Measurements from ENCODE around the gene DPH2.

The DPH2 gene

DNA sequence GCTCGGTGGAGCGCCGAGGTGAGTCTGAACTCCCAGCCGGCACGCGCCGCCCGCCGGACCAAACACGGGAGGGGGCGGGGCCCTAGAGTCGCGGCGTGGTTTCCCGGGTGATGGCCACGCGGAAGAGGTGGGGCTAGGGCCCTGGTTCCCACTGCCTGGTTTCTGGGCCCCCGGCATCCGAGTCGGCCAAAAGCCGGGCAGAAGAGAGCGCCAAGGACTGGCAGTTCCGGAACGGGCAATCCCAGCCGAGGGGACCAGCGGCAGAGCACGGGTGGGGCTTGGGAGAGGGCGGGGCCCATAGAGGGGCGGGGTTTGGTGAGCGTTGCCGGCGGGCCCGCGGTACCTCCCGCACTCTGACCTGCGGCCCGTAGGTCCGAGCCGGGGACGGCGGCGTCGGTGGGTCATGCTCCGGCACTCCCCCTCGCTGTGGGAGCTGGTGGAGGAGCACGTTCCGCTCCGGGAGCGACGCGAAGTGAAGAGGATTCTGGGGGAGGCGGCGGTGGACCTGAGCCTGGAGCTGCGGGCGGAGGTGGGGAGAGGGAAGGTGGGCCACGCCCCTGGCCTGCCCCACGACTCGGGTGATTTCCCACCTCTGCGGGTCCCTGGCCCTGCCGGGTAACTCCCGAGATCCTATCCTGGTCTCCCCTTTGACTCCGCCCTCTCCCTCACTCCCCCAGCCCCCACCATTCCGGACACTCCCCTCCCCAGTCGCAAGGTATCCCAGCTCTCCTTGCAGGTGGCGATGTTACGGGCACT, 21.8 kb downstream of the DPH2 start, which contains the start of gene CCDC24:
TSS of gene CCDC24 (plus strand) at position 124 of the 756 bp plus-strand sequence. CDS start at position 404, 280 bp downstream.
- no peaks in the 10 kb centered on the region for H3K9me3 ChIP-seq (ENCODE audit: control insufficient read depth, low read length)
- no peak within 1 kb of the TSS for H3K27ac ChIP-seq (ENCODE audit: insufficient read depth, low read depth, low read length, poor library complexity, severe bottlenecking)
- H3K27me3 ChIP-seq (ENCODE audit: control insufficient read depth, insufficient read depth, low read length, poor library complexity, severe bottlenecking): peaks cover 5% of the 10 kb centered on the region
- peak within 1 kb of the TSS; percentile 39 for H3K4me3 ChIP-seq (ENCODE audit: insufficient read depth, low read depth, low read length)
- no peaks in the 10 kb centered on the region for H3K36me3 ChIP-seq (ENCODE audit: control insufficient read depth, insufficient read depth, low read length)
- peaks cover 14% of the 10 kb centered on the region for H3K4me1 ChIP-seq (ENCODE audit: control insufficient read depth, insufficient read depth, low read length)
- 0% methylated on average over 66 of the region's 66 CpGs for WGBS, 2 experiments

DNA sequence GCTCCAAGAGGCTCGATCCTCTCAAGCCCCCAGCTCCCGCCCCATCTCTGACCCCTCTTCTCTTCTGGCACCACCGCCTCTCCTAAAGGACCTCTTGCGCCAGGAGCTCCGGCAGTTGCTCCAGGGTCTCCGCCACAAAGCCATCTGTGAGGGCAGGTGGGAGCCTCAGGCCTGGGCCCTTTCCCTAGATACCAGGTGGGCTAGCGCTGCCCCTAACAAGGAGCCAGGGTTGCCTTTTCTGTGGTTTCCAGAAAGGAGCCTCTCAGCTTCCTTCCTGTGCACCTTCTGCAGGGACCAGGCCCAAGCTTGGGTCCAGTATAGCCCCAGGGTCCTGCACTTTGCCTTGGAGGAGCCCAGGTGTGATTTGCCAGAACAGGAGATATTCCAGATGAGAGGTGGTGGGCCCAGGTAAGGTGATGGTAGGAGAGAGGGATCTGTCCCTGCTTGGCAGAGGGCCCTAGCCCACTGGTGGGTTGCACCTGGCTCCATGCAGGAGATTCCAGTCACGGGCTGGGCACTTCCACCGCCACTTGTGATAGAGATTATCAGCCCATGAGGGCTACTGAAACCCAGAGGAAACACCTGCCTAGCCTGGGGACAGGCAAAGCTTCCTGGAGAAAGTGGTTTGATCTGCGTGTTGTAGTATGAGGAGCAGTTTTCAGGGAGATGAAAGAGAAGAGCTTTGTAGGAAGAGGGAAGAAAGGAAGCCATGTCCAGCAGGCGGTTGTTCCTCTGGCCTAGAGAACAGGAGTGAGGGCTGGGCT, 22.6 kb downstream of the DPH2 start:
- Histone ChIP-seq H3K4me1 (ENCODE audit: control insufficient read depth, insufficient read depth, low read length) (peaks cover 21% of the 10 kb centered on the region), H3K9me3 (ENCODE audit: control insufficient read depth, low read length) (no peaks in the 10 kb centered on the region), H3K4me3 (ENCODE audit: insufficient read depth, low read depth, low read length) (peak overlapping the region; percentile 39), H3K36me3 (ENCODE audit: control insufficient read depth, insufficient read depth, low read length) (no peaks in the 10 kb centered on the region), H3K27ac (ENCODE audit: insufficient read depth, low read depth, low read length, poor library complexity, severe bottlenecking) (no peak overlapping the region), H3K27me3 (ENCODE audit: control insufficient read depth, insufficient read depth, low read length, poor library complexity, severe bottlenecking) (peaks cover 5% of the 10 kb centered on the region)
- 49 to 52% methylated on average over 11 of the region's 11 CpGs for WGBS, 2 experiments

DNA sequence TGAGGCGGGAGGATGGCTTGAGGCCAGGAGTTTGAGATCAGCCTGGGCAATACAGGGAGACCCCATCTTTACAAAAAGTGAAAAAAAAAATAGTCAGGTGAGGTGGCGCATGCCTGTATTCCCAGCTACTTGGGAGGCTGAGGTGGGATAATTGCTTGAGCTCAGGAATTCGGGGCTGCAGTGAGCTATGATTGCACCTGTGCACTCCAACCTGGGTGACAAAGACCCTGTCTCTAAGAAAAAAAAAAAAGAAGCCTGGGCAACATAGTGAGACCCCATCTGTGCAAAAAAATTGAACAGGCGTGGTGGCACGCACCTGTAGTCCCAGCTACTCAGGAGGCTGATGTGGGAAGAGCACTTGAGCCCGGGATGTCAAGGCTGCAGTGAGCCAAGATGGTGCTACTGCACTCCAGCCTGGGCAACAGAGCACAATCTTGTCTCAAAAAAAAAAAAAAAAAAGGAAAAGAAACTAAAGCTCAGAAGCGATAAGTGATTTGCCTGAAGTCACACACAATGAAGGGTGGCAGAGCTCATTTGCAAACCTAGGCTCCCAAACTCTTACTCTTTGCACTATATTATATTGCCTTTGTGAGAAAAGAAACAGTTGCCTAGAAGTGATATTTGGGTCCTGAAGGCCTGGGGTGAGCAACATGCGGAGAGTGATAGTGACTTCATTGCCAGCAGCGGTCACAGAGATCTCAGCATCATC, 23.6 kb downstream of the DPH2 start:
- Histone ChIP-seq H3K9me3 (ENCODE audit: control insufficient read depth, low read length) (no peaks in the 10 kb centered on the region), H3K4me3 (ENCODE audit: insufficient read depth, low read depth, low read length) (no peak overlapping the region), H3K4me1 (ENCODE audit: control insufficient read depth, insufficient read depth, low read length) (peaks cover 22% of the 10 kb centered on the region), H3K36me3 (ENCODE audit: control insufficient read depth, insufficient read depth, low read length) (no peaks in the 10 kb centered on the region), H3K27ac (ENCODE audit: insufficient read depth, low read depth, low read length, poor library complexity, severe bottlenecking) (no peak overlapping the region), H3K27me3 (ENCODE audit: control insufficient read depth, insufficient read depth, low read length, poor library complexity, severe bottlenecking) (peaks cover 5% of the 10 kb centered on the region)
- WGBS, 2 experiments: 93 to 96% methylated on average over 8 to 9 of the region's 9 CpGs

DNA sequence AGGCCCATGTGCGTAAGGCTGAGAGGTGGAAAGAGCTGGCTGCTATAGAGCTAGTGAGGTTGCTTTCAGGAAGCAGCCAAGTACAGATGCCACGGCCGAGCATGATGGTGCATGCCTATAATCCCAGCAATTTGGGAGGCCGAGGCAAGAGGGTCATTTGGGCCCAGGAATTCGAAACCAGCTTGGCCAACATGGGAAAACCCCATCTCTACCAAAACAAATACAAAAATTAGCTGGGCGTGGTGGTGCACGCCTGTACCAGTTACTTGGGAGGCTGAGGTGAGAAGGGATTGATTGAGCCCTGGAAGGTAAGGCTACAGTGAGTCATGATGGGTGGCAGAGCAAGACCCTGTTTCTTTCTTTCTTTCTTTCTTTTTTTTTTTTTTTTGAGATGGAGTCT, 24.3 kb downstream of the DPH2 start:
- Histone ChIP-seq H3K27ac (ENCODE audit: insufficient read depth, low read depth, low read length, poor library complexity, severe bottlenecking) (no peak overlapping the region), H3K27me3 (ENCODE audit: control insufficient read depth, insufficient read depth, low read length, poor library complexity, severe bottlenecking) (peaks cover 5% of the 10 kb centered on the region), H3K9me3 (ENCODE audit: control insufficient read depth, low read length) (no peaks in the 10 kb centered on the region), H3K36me3 (ENCODE audit: control insufficient read depth, insufficient read depth, low read length) (no peaks in the 10 kb centered on the region), H3K4me3 (ENCODE audit: insufficient read depth, low read depth, low read length) (no peak overlapping the region), H3K4me1 (ENCODE audit: control insufficient read depth, insufficient read depth, low read length) (peaks cover 22% of the 10 kb centered on the region)
- WGBS, 2 experiments: 92 to 93% methylated on average over 7 of the region's 7 CpGs

DNA sequence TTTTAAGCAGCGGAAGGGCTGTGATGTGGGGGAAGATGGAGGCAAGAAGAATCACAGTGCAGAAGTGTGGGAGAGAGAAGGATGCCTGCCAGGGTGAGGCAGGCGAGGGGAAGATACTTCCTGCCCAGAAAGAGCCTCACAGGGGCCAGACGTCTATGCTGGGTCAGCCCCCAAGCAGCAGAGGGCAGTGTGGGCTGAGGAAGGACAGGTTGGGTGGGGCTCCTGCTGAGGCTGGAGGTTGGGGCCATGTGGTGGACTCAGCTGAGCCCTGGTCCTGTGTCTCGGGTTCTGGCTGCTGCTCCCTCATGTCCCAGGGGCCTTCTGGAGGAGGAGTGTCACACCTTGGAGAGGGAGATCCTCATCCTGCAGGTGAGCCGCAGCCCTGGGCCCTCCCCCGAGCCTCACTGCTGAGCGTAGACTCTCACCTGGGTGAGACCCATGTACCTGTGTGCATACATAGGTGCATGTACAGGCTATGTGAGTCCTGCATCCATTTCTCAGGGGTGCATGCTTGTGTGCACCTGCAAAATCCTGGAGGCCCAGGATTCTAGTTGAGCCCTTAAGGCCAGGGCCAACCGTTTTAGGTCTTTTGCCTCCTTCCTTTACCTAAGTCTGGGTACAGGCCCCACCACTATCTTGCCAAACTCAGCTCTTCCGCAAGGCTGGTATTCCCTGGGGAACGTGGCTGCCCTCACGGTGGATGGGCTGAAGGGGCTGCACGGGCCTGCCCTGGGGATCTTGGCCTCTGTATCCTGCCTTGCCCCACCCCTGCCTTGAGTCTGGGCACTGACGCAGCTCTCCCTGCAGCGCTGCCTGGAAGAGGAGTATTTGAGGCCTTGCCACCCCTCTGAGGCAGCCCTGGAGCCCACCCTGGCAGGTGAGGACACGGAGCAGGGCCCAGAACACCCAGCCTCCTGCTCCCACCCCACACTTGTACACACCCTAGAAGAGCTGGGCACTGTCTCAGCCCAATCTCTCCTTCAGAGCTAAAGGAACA, 25.3 kb downstream of the DPH2 start:
- H3K36me3 ChIP-seq (ENCODE audit: control insufficient read depth, insufficient read depth, low read length): peaks cover 6% of the 10 kb centered on the region
- H3K27me3 ChIP-seq (ENCODE audit: control insufficient read depth, insufficient read depth, low read length, poor library complexity, severe bottlenecking): peaks cover 5% of the 10 kb centered on the region
- no peaks in the 10 kb centered on the region for H3K9me3 ChIP-seq (ENCODE audit: control insufficient read depth, low read length)
- H3K4me1 ChIP-seq (ENCODE audit: control insufficient read depth, insufficient read depth, low read length): peaks cover 22% of the 10 kb centered on the region
- no peak overlapping the region for H3K4me3 ChIP-seq (ENCODE audit: insufficient read depth, low read depth, low read length)
- peak overlapping the region; percentile 13 for H3K27ac ChIP-seq (ENCODE audit: insufficient read depth, low read depth, low read length, poor library complexity, severe bottlenecking)
- WGBS, 2 experiments: 82 to 84% methylated on average over 15 of the region's 15 CpGs

DNA sequence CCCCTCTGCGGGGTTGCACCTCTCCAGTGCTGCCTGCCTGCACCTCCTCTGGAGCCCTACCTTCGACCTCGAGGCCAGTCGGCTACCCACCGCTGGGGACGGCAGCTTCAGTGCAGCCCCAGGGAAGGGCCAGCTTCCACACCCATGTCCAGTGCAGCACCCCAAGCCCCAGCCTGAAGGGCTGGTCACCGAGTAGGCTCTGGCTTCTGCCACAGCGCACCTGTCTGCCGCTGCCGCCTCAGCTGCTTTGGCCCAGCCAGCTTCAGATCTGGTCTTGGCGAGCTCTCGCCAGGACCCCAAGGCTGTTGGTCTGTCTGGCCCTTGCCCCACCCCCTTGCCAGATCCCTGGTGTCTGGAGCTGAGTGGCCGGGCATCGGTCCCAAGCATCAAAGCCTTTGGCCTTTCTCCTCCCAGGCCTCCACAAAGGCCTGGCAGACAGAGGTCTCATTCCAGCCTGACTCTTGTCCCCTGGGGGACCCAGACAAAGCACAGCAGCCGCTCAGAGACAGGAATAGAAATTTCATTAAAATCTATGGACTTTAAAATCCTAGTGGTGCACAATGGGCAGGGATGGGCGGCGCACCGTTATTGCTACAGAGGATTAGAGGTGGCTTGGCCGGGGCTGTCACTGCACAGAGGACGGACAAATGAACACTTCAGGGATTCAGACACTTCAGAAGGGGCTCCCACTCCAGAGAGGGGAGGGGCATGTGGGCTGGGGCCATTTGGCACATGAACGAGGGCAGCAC, 26.3 kb downstream of the DPH2 start:
- Histone ChIP-seq H3K4me1 (ENCODE audit: control insufficient read depth, insufficient read depth, low read length) (peaks cover 18% of the 10 kb centered on the region), H3K9me3 (ENCODE audit: control insufficient read depth, low read length) (no peaks in the 10 kb centered on the region), H3K27me3 (ENCODE audit: control insufficient read depth, insufficient read depth, low read length, poor library complexity, severe bottlenecking) (peaks cover 5% of the 10 kb centered on the region), H3K36me3 (ENCODE audit: control insufficient read depth, insufficient read depth, low read length) (peaks cover 11% of the 10 kb centered on the region), H3K27ac (ENCODE audit: insufficient read depth, low read depth, low read length, poor library complexity, severe bottlenecking) (peak overlapping the region; percentile 67), H3K4me3 (ENCODE audit: insufficient read depth, low read depth, low read length) (no peak overlapping the region)
- 84 to 88% methylated on average over 21 of the region's 21 CpGs for WGBS, 2 experiments

DNA sequence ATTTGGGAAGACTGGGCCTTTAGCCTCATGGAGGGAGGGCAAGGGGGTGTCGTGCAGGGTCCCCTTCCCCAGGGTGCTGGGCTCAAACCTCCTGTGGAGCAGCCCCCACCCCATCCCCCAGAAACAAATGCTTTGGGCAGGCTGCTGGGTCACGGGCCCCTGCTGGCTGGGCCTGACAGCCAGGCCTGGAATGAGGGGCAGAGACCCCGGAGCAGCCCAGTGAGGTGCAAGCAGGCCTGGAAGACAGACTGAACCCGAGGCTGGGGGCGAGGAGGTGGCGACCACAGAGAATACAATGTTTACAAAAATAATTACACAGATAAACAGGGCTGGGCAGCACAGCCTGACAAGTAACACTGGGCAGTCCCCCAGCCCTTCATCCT, 26.9 kb downstream of the DPH2 start:
- WGBS, 2 experiments: 87 to 89% methylated on average over 6 of the region's 6 CpGs
- Histone ChIP-seq H3K36me3 (ENCODE audit: control insufficient read depth, insufficient read depth, low read length) (peaks cover 11% of the 10 kb centered on the region), H3K9me3 (ENCODE audit: control insufficient read depth, low read length) (no peaks in the 10 kb centered on the region), H3K27me3 (ENCODE audit: control insufficient read depth, insufficient read depth, low read length, poor library complexity, severe bottlenecking) (peaks cover 5% of the 10 kb centered on the region), H3K27ac (ENCODE audit: insufficient read depth, low read depth, low read length, poor library complexity, severe bottlenecking) (peak overlapping the region; percentile 67), H3K4me3 (ENCODE audit: insufficient read depth, low read depth, low read length) (no peak overlapping the region), H3K4me1 (ENCODE audit: control insufficient read depth, insufficient read depth, low read length) (peaks cover 17% of the 10 kb centered on the region)

DNA sequence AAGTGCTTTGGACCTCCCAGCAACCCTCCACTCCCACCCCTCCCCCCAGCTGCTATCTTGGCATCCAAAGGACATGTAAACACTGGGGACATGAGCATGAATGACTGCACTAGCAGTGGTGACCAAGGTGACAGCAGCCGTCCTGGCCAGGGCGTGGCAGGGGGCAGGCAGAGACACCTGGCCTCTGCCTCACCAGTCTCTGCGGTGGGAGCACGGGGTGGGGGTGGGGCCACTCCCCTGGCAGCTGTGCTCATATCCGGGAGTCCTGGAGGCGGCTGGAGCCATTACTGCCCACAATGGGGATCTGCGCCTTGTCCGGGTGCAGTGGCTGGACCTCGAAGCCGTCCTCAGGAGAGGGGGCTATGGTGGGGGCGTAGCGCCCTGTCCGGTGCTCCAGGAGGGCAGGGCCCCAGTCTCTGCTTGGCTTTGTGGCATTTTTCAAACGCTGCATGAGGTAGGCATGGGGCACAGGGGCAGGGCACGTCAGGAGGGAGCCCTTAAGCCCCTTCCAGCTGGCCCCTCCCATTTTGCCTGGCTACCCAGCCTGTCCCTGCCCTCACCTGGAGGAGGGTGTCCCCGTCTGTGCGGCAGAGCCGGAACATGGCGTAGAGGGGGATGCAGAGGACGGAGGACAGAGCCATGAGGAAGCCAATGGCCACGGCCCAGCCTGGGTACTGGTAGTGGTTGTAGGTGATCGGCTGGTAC, 27.6 kb downstream of the DPH2 start:
- WGBS, 2 experiments: 92 to 93% methylated on average over 22 of the region's 22 CpGs
- peaks cover 17% of the 10 kb centered on the region for H3K4me1 ChIP-seq (ENCODE audit: control insufficient read depth, insufficient read depth, low read length)
- peaks cover 2% of the 10 kb centered on the region for H3K27me3 ChIP-seq (ENCODE audit: control insufficient read depth, insufficient read depth, low read length, poor library complexity, severe bottlenecking)
- H3K9me3 ChIP-seq (ENCODE audit: control insufficient read depth, low read length): no peaks in the 10 kb centered on the region
- peaks cover 11% of the 10 kb centered on the region for H3K36me3 ChIP-seq (ENCODE audit: control insufficient read depth, insufficient read depth, low read length)
- H3K27ac ChIP-seq (ENCODE audit: insufficient read depth, low read depth, low read length, poor library complexity, severe bottlenecking): no peak overlapping the region
- no peak overlapping the region for H3K4me3 ChIP-seq (ENCODE audit: insufficient read depth, low read depth, low read length)
